H1 (cell line): Measurements from ENCODE around the gene LTBR.

Experiments
- BCL11A ChIP-seq, 2 experiments: IDR thresholded peaks; one replicate each; pipeline ENCODE4 v1.6.1; 2011; ENCODE audit warnings: low read depth in 2 of 2, low read length in 2 of 2, mild to moderate bottlenecking in 2 of 2
- EGR1 ChIP-seq: IDR thresholded peaks from 2 replicates; pipeline ENCODE4 v1.6.1; 2011; ENCODE audit warnings: low read depth, low read length, borderline replicate concordance
- EP300 ChIP-seq, 2 experiments: IDR thresholded peaks; 1 replicate in 1 of 2; 2 replicates in 1 of 2; pipeline ENCODE4 v1.6.1; 2011 to 2012; ENCODE audit warnings: low read depth in 2 of 2, low read length in 2 of 2, mild to moderate bottlenecking in 2 of 2, borderline replicate concordance in 1 of 2, inconsistent platforms in 1 of 2, moderate library complexity in 1 of 2
- EZH2 ChIP-seq: fragments of 200-600 bp; sonication (generic); IDR thresholded peaks from 2 replicates; pipeline ENCODE4 v1.7.1; 2012; ENCODE audit warnings: low read depth, mild to moderate bottlenecking, moderate library complexity, low read length, inconsistent platforms; ENCODE audit not compliant: severe bottlenecking
- POLR2A ChIP-seq, 2 experiments: IDR thresholded peaks; 1 replicate in 1 of 2; 2 replicates in 1 of 2; pipeline ENCODE4 v1.6.1; 2011; ENCODE audit warnings: low read depth in 2 of 2, low read length in 2 of 2, mild to moderate bottlenecking in 2 of 2; ENCODE audit errors: control extremely low read depth in 1 of 2
- POLR2AphosphoS5 ChIP-seq: IDR thresholded peaks from 2 replicates; pipeline ENCODE4 v1.6.1; 2011; ENCODE audit warnings: low read depth, low read length
- RFX5 ChIP-seq: IDR thresholded peaks from 2 replicates; pipeline ENCODE4 v1.6.1; 2011; ENCODE audit warnings: low read depth, low read length, improper control_type of control experiment, borderline replicate concordance
- RXRA ChIP-seq: IDR thresholded peaks from 2 replicates; pipeline ENCODE4 v1.6.1; 2011; ENCODE audit warnings: low read depth, mild to moderate bottlenecking, low read length, moderate library complexity; ENCODE audit not compliant: insufficient read depth
- SIN3A ChIP-seq, 2 experiments: IDR thresholded peaks in 1 of 2; conservative IDR thresholded peaks in 1 of 2; 2 replicates each; pipeline ENCODE4 v1.6.1; 2011 to 2012; ENCODE audit warnings: low read length in 2 of 2, improper control_type of control experiment in 1 of 2, low read depth in 1 of 2, mild to moderate bottlenecking in 1 of 2
- SIRT6 ChIP-seq: IDR thresholded peaks from one replicate; pipeline ENCODE4 v1.7.1; 2012; ENCODE audit warnings: low read length, inconsistent platforms
- SP1 ChIP-seq: IDR thresholded peaks from 2 replicates; pipeline ENCODE4 v1.6.1; 2011; ENCODE audit warnings: low read depth, low read length
- TAF1 ChIP-seq: IDR thresholded peaks from 2 replicates; pipeline ENCODE4 v1.6.1; 2011; ENCODE audit warnings: mild to moderate bottlenecking, low read depth, low read length
- TF ChIP-seq, protein P1 (sequence below), 3 experiments: IDR thresholded peaks; 1 replicate in 2 of 3; 2 replicates in 1 of 3; pipeline versions ENCODE4 v1.5.1 to v1.6.1; 2011; ENCODE audit warnings: low read length in 3 of 3, mild to moderate bottlenecking in 3 of 3, inconsistent platforms in 2 of 3, low read depth in 1 of 3, moderate library complexity in 1 of 3; ENCODE audit not compliant: insufficient read depth in 1 of 3; ENCODE audit errors: control extremely low read depth in 1 of 3
- TF ChIP-seq, protein P2 (sequence below): IDR thresholded peaks from 2 replicates; pipeline ENCODE4 v1.6.1; 2012; ENCODE audit warnings: inconsistent platforms

DNA sequence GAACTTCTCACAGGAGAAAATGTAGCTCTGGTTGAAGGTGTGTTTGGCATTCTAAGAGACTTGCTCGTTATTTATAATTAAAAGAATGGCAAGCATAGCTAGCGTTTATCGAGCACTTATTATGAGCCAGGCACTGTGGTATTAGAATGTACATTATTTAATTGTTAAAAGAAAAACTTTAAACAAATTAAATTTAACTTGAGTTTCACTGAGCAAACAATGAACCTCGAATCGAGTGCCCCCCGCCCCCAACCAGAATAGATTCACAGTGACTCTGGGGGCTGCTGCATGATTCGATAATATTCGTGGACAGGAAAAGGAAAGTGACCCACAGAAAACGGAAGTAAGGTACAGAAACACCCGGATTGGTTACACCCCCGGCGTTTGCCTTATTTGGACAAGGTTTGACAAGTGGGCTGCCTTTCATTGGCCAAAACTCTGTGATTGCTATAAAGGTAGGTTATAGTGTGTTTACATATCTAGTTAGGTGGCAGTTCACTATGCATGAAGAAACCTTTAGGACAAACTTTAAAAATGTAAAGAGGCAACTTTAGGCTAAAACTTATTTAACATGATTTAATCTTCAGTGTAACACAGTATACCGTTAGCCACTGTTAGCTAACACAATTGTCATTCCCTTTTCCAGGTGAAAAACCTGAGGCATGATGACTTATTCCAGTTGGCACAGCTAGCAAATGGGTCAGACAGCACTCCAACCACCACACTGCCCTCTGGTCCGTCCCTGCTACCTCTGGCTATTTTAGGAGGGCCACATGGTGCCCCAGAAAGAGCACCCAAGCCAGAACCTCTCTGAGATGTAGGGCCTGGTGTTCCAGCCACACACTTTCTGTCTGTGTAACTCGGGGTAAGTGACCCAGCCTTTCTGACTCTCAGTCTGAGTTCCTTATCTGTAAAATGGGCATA is 15.7 kb upstream of the LTBR start:
- TF ChIP-seq EZH2 (no peak), EGR1 (no peak), RXRA (no peak), EP300 (IDR thresholded peaks at IDR 0.05; ENCODE audit: borderline replicate concordance in 1 of 2, low read depth in 2 of 2, low read length in 2 of 2) (no peak), TAF1 (no peak), SP1 (no peak), POLR2AphosphoS5 (no peak), RFX5 (no peak), POLR2A (IDR thresholded peaks at IDR 0.05; ENCODE audit: control extremely low read depth in 1 of 2, low read depth in 2 of 2, low read length in 2 of 2) (no peak), SIN3A (conservative IDR thresholded peaks at IDR 0.05 in 1 of 2, IDR thresholded peaks at IDR 0.05 in 1 of 2; ENCODE audit: low read depth in 1 of 2, low read length in 2 of 2) (no peak), BCL11A (IDR thresholded peaks at IDR 0.05; ENCODE audit: low read depth in 2 of 2, low read length in 2 of 2) (no peak), SIRT6 (no peak)
- TF ChIP-seq, protein P1, sequence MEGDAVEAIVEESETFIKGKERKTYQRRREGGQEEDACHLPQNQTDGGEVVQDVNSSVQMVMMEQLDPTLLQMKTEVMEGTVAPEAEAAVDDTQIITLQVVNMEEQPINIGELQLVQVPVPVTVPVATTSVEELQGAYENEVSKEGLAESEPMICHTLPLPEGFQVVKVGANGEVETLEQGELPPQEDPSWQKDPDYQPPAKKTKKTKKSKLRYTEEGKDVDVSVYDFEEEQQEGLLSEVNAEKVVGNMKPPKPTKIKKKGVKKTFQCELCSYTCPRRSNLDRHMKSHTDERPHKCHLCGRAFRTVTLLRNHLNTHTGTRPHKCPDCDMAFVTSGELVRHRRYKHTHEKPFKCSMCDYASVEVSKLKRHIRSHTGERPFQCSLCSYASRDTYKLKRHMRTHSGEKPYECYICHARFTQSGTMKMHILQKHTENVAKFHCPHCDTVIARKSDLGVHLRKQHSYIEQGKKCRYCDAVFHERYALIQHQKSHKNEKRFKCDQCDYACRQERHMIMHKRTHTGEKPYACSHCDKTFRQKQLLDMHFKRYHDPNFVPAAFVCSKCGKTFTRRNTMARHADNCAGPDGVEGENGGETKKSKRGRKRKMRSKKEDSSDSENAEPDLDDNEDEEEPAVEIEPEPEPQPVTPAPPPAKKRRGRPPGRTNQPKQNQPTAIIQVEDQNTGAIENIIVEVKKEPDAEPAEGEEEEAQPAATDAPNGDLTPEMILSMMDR (IDR thresholded peaks at IDR 0.05; ENCODE audit: control extremely low read depth in 1 of 3, insufficient read depth in 1 of 3, low read depth in 1 of 3, low read length in 3 of 3), result no peak
- TF ChIP-seq, protein P2, sequence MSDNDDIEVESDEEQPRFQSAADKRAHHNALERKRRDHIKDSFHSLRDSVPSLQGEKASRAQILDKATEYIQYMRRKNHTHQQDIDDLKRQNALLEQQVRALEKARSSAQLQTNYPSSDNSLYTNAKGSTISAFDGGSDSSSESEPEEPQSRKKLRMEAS, result no peak
